ENCODE measurements around the gene ARMC2.

DNA sequence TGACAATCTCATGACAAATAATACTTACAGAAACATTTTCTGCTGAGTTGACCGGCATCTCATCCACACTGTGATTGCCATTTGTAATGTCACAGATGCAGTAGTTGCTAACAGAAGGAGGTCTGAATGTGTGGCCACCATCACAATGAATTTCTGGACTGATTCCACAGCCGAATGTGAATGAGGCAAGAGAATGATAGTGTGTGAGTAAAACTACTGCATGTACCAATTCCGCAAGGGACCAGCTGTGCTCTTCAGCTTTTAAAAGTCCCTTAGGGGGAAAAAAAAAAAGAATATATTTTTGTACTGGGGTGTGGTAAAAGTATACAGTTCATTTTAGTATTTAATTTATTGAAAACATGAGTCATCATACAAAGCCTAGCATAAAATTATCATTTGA, 150.3 kb downstream of the ARMC2 start:
- TF ChIP-seq POLR2AphosphoS5 (IDR thresholded peaks at IDR 0.05; ENCODE audit: insufficient read depth, low read depth, low read length) (no peak), MAX (IDR thresholded peaks at IDR 0.05; ENCODE audit: insufficient read depth, insufficient read length) (no peak), POLR2A (IDR thresholded peaks at IDR 0.05; ENCODE audit: low read depth, low read length) (no peak), FOS (IDR thresholded peaks at IDR 0.05; ENCODE audit: borderline replicate concordance, insufficient read depth, low read length) (no peak), EZH2 (IDR thresholded peaks at IDR 0.05; ENCODE audit: borderline replicate concordance, low read depth, low read length, severe bottlenecking) (no peak), JUN (IDR thresholded peaks at IDR 0.05; ENCODE audit: borderline replicate concordance, insufficient read depth, insufficient read length, low read depth) (no peak)
- TF ChIP-seq, protein P1, sequence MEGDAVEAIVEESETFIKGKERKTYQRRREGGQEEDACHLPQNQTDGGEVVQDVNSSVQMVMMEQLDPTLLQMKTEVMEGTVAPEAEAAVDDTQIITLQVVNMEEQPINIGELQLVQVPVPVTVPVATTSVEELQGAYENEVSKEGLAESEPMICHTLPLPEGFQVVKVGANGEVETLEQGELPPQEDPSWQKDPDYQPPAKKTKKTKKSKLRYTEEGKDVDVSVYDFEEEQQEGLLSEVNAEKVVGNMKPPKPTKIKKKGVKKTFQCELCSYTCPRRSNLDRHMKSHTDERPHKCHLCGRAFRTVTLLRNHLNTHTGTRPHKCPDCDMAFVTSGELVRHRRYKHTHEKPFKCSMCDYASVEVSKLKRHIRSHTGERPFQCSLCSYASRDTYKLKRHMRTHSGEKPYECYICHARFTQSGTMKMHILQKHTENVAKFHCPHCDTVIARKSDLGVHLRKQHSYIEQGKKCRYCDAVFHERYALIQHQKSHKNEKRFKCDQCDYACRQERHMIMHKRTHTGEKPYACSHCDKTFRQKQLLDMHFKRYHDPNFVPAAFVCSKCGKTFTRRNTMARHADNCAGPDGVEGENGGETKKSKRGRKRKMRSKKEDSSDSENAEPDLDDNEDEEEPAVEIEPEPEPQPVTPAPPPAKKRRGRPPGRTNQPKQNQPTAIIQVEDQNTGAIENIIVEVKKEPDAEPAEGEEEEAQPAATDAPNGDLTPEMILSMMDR (IDR thresholded peaks at IDR 0.05; ENCODE audit: extremely low read depth in 1 of 2, insufficient read depth in 1 of 2, low read depth in 1 of 2, low read length in 2 of 2): no peak
